Stimulated activated CD4-positive, alpha-beta T cell treated with anti-CD3 and anti-CD28 coated beads, Interleukin-12 subunit alpha, Interleukin-12 subunit beta, amount 100 ng/mL, for 24 hours (primary cell): ENCODE data around the gene PLCH1.

Source experiments
- DNase-seq, 2 experiments: peaks; one replicate each; pipeline ENCODE4 v3.0.0-alpha.2; 2020; ENCODE audit warnings: low read depth in 2 of 2

Gene PLCH1

GRCh38 chr3:155682426-155683343 is 62.2 kb downstream of the PLCH1 start:
- no peak for DNase-seq

GRCh38 chr3:155676252-155676981 is 68.5 kb downstream of the PLCH1 start:
- DNase-seq, result no peak

- no peak for DNase-seq
Observed at GRCh38 chr3:155675094-155675493, 69.8 kb downstream of the PLCH1 start.

- no peak for DNase-seq
Observed at GRCh38 chr3:155673421-155673820, 71.5 kb downstream of the PLCH1 start.

GRCh38 chr3:155670335-155670734 is 74.5 kb downstream of the PLCH1 start:
- DNase-seq, result no peak

- DNase-seq, result no peak
Observed at GRCh38 chr3:155667988-155668387, 76.9 kb downstream of the PLCH1 start.

- no peak for DNase-seq
Observed at GRCh38 chr3:155664925-155665695, 79.8 kb downstream of the PLCH1 start.

- no peak for DNase-seq
Observed at GRCh38 chr3:155663467-155664212, 81.2 kb downstream of the PLCH1 start.

GRCh38 chr3:155661760-155662159 is 83.1 kb downstream of the PLCH1 start:
- no peak for DNase-seq

- DNase-seq, result no peak
Observed at GRCh38 chr3:155661042-155661441, 83.8 kb downstream of the PLCH1 start.

GRCh38 chr3:155658671-155659261 is 86.1 kb downstream of the PLCH1 start:
- no peak for DNase-seq

- DNase-seq, result no peak
Observed at GRCh38 chr3:155658006-155658405, 86.9 kb downstream of the PLCH1 start.

- DNase-seq, result no peak
Observed at GRCh38 chr3:155657161-155657560, 87.7 kb downstream of the PLCH1 start.

GRCh38 chr3:155656466-155656865 is 88.4 kb downstream of the PLCH1 start:
- DNase-seq, result no peak

- no peak for DNase-seq
Observed at GRCh38 chr3:155651489-155652218, 93.2 kb downstream of the PLCH1 start.

GRCh38 chr3:155648013-155648591 is 96.8 kb downstream of the PLCH1 start:
- DNase-seq, result no peak

GRCh38 chr3:155647206-155647605 is 97.7 kb downstream of the PLCH1 start:
- no peak for DNase-seq

- no peak for DNase-seq
Observed at GRCh38 chr3:155646669-155647068, 98.2 kb downstream of the PLCH1 start.

- DNase-seq, result no peak
Observed at GRCh38 chr3:155646128-155646527, 98.7 kb downstream of the PLCH1 start.

GRCh38 chr3:155643581-155644165 is 101.2 kb downstream of the PLCH1 start:
- DNase-seq, result no peak
